HL-60 (cell line): ENCODE measurements around the gene TBATA.

Source experiments
- GABPA ChIP-seq: IDR thresholded peaks from 2 replicates; pipeline ENCODE4 v1.6.1; 2012; ENCODE audit warnings: low read depth
- POLR2AphosphoS5 ChIP-seq: IDR thresholded peaks from 2 replicates; pipeline ENCODE4 v1.6.1; 2012; ENCODE audit warnings: low read depth
- SPI1 ChIP-seq: IDR thresholded peaks from 2 replicates; pipeline ENCODE4 v1.6.1; 2012; ENCODE audit warnings: low read depth, mild to moderate bottlenecking, borderline replicate concordance
- TF ChIP-seq, protein P1 (sequence below): IDR thresholded peaks from one replicate; pipeline ENCODE4 v1.5.1; 2011; ENCODE audit warnings: low read length, control low read depth, inconsistent platforms; ENCODE audit not compliant: insufficient read depth
- TF ChIP-seq, protein P2 (sequence below): IDR thresholded peaks from 2 replicates; pipeline ENCODE4 v1.6.1; 2012; ENCODE audit warnings: low read depth; ENCODE audit not compliant: insufficient replicate concordance

DNA sequence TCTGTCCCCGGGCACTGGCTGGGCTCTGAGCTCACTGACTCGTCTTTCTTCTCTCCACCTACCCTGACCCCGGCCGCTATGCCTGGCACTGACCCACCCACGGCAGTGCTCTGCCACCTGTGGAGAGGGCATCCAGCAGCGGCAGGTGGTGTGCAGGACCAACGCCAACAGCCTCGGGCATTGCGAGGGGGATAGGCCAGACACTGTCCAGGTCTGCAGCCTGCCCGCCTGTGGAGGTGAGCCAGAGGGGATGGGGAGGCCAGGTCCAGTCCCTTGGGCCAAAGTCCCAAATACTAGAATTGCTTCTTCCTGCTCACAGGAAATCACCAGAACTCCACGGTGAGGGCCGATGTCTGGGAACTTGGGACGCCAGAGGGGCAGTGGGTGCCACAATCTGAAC is 27.3 kb downstream of the TBATA start:
- TF ChIP-seq, protein P1, sequence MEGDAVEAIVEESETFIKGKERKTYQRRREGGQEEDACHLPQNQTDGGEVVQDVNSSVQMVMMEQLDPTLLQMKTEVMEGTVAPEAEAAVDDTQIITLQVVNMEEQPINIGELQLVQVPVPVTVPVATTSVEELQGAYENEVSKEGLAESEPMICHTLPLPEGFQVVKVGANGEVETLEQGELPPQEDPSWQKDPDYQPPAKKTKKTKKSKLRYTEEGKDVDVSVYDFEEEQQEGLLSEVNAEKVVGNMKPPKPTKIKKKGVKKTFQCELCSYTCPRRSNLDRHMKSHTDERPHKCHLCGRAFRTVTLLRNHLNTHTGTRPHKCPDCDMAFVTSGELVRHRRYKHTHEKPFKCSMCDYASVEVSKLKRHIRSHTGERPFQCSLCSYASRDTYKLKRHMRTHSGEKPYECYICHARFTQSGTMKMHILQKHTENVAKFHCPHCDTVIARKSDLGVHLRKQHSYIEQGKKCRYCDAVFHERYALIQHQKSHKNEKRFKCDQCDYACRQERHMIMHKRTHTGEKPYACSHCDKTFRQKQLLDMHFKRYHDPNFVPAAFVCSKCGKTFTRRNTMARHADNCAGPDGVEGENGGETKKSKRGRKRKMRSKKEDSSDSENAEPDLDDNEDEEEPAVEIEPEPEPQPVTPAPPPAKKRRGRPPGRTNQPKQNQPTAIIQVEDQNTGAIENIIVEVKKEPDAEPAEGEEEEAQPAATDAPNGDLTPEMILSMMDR: no peak
- TF ChIP-seq POLR2AphosphoS5: no peak
- TF ChIP-seq, protein P2, sequence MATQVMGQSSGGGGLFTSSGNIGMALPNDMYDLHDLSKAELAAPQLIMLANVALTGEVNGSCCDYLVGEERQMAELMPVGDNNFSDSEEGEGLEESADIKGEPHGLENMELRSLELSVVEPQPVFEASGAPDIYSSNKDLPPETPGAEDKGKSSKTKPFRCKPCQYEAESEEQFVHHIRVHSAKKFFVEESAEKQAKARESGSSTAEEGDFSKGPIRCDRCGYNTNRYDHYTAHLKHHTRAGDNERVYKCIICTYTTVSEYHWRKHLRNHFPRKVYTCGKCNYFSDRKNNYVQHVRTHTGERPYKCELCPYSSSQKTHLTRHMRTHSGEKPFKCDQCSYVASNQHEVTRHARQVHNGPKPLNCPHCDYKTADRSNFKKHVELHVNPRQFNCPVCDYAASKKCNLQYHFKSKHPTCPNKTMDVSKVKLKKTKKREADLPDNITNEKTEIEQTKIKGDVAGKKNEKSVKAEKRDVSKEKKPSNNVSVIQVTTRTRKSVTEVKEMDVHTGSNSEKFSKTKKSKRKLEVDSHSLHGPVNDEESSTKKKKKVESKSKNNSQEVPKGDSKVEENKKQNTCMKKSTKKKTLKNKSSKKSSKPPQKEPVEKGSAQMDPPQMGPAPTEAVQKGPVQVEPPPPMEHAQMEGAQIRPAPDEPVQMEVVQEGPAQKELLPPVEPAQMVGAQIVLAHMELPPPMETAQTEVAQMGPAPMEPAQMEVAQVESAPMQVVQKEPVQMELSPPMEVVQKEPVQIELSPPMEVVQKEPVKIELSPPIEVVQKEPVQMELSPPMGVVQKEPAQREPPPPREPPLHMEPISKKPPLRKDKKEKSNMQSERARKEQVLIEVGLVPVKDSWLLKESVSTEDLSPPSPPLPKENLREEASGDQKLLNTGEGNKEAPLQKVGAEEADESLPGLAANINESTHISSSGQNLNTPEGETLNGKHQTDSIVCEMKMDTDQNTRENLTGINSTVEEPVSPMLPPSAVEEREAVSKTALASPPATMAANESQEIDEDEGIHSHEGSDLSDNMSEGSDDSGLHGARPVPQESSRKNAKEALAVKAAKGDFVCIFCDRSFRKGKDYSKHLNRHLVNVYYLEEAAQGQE: no peak
- no peak for TF ChIP-seq SPI1
- TF ChIP-seq GABPA: no peak
